ENCODE data around the gene PTH2R. TPM values are rescaled to one million over a fixed set of nuclear protein-coding genes. Genes with fewer than 3 reads are reported as not detected.
"Not testable (repeated sequence)": the region's sequence is repeated elsewhere in the genome, so short reads cannot be mapped to it uniquely, and the experiment has no call there.

PTH2R gene
- total RNA-seq, 1 experiment from 2014 or later = 0.12 TPM

DNA sequence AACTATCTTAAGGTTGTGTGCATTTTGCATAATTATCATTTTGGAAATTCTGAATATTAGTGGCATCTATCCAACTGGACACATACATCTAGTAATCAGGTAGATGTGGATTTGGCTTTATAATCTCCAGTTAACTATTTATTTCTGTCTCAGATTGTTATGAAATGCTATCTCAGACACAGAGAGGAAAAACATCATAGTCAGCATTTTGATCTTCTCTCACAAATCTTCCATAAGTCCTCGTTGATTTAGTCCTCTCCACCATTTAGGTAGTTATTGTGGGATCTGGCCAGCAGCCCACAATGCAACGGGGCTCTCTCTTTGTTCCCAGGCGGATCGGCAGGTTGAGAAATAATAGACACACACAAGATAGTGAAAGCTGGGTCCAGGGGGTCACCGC is 75.4 kb downstream of the PTH2R start:
- DNase-seq (ENCODE audit: low read depth, low spot score); H3K4me2 ChIP-seq (ENCODE audit: low read length); CTCF ChIA-PET; H3K4me1 ChIP-seq (ENCODE audit: control insufficient read depth in 1 of 2, insufficient read depth in 2 of 2, low read length in 2 of 2); H3K79me2 ChIP-seq (ENCODE audit: insufficient read depth, low read length); intact Hi-C loops (cut with micrococcal nuclease); H3K36me3 ChIP-seq (ENCODE audit: control insufficient read depth in 1 of 2, insufficient read depth in 2 of 2, low read length in 2 of 2); H3K27ac ChIP-seq (ENCODE audit: low read depth, low read length); H4K20me1 ChIP-seq (ENCODE audit: insufficient read depth); H3K9me2 ChIP-seq (ENCODE audit: insufficient read depth); H3K27me3 ChIP-seq (ENCODE audit: insufficient read depth, low read length); BruUV-seq (replicated peaks); ATAC-seq; H2AFZ ChIP-seq (ENCODE audit: low read depth, low read length, poor library complexity, severe bottlenecking); RAD21 ChIA-PET (ENCODE audit: low non-redundant PET in 1 of 2, low total read pairs in 2 of 2, uncharacterized antibody in 2 of 2, unreplicated experiment in 2 of 2); POLR2A ChIA-PET; H3K9me3 ChIP-seq (ENCODE audit: control insufficient read depth in 1 of 2, insufficient read depth in 1 of 2, low read depth in 1 of 2, low read length in 2 of 2); H3K9ac ChIP-seq (ENCODE audit: low read length); H3K4me3 ChIP-seq (replicated peaks in 1 of 2; ENCODE audit: low read depth in 1 of 2, low read length in 2 of 2): not testable (repeated sequence)

DNA sequence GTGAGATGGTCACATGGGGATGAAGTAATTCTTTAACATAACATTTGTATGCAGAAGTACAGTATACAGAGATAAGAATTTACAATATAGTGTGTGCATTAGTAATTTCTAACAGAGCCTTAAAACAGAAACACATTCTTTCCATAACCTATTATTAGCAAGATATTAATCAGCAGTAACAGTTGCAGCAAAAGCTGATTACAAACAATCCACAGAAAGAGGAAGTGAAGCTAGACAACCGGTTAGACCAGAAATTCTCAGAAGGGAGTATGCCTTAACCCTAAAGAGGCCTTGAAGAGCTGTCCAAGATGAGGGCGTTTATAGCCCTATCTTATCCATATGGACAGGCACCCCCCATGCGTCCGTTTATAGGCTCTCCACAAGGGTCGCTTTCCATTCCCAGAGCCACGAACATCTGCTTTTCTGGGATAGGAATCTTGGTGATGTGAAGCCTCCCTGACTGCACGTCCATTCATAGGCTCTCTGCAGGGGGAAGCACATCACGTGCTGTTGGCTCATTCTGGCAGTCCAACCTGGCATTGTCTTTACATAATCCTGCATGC is 75.9 kb downstream of the PTH2R start:
- BruUV-seq (replicated peaks); H2AFZ ChIP-seq (ENCODE audit: low read depth, low read length, poor library complexity, severe bottlenecking); H3K27me3 ChIP-seq (ENCODE audit: insufficient read depth, low read length); H3K36me3 ChIP-seq (ENCODE audit: control insufficient read depth in 1 of 2, insufficient read depth in 2 of 2, low read length in 2 of 2); H3K9ac ChIP-seq (ENCODE audit: low read length); H3K4me1 ChIP-seq (ENCODE audit: control insufficient read depth in 1 of 2, insufficient read depth in 2 of 2, low read length in 2 of 2); RAD21 ChIA-PET (ENCODE audit: low non-redundant PET in 1 of 2, low total read pairs in 2 of 2, uncharacterized antibody in 2 of 2, unreplicated experiment in 2 of 2); H4K20me1 ChIP-seq (ENCODE audit: insufficient read depth); ATAC-seq; H3K9me3 ChIP-seq (ENCODE audit: control insufficient read depth in 1 of 2, insufficient read depth in 1 of 2, low read depth in 1 of 2, low read length in 2 of 2); H3K9me2 ChIP-seq (ENCODE audit: insufficient read depth); POLR2A ChIA-PET; H3K4me2 ChIP-seq (ENCODE audit: low read length); H3K27ac ChIP-seq (ENCODE audit: low read depth, low read length); H3K79me2 ChIP-seq (ENCODE audit: insufficient read depth, low read length); H3K4me3 ChIP-seq (replicated peaks in 1 of 2; ENCODE audit: low read depth in 1 of 2, low read length in 2 of 2); DNase-seq (ENCODE audit: low read depth, low spot score); CTCF ChIA-PET; intact Hi-C loops (cut with micrococcal nuclease): not testable (repeated sequence)

DNA sequence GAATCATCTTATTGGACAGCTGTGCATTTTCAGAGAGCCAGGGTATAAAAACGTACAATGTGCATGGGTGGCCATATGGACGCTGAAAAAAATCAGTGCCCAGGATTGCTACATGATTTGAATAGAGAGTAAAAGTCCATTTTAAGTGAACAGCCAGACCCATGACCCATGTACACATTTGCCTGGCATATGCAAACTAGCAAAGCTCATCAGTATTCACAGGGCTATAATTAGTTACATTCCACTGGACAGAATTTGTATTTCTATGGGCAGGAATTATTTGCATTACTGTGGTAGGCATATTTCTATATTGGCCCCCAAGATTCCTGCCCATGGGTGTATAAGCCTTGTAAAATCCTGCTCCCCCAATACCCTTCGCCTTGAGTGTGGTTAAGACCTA is 78.8 kb downstream of the PTH2R start:
- ChIA-PET RAD21 (ENCODE audit: low non-redundant PET in 1 of 2, low total read pairs in 2 of 2, uncharacterized antibody in 2 of 2, unreplicated experiment in 2 of 2) (no interaction called here), CTCF (no interaction called here), POLR2A (no interaction called here)
- Histone ChIP-seq H3K36me3 (ENCODE audit: control insufficient read depth in 1 of 2, insufficient read depth in 2 of 2, low read length in 2 of 2) (no peaks in the 10 kb centered on the region), H3K27me3 (ENCODE audit: insufficient read depth, low read length) (no peaks in the 10 kb centered on the region), H3K9me3 (ENCODE audit: control insufficient read depth in 1 of 2, insufficient read depth in 1 of 2, low read depth in 1 of 2, low read length in 2 of 2) (no peaks in the 10 kb centered on the region), H3K9me2 (ENCODE audit: insufficient read depth) (no peaks in the 10 kb centered on the region), H3K4me1 (ENCODE audit: control insufficient read depth in 1 of 2, insufficient read depth in 2 of 2, low read length in 2 of 2) (no peaks in the 10 kb centered on the region), H3K4me3 (replicated peaks in 1 of 2; ENCODE audit: low read depth in 1 of 2, low read length in 2 of 2) (no peak overlapping the region), H3K4me2 (ENCODE audit: low read length) (no peak overlapping the region), H3K27ac (ENCODE audit: low read depth, low read length) (no peak overlapping the region), H3K79me2 (ENCODE audit: insufficient read depth, low read length) (no peaks in the 10 kb centered on the region), H2AFZ (ENCODE audit: low read depth, low read length, poor library complexity, severe bottlenecking) (no peak overlapping the region), H3K9ac (ENCODE audit: low read length) (no peak overlapping the region), H4K20me1 (ENCODE audit: insufficient read depth) (no peaks in the 10 kb centered on the region)
- intact Hi-C loops (cut with micrococcal nuclease) = no loop called here
- no peak for ATAC-seq
- TF ChIP-seq CEBPB (IDR thresholded peaks at IDR 0.05; ENCODE audit: low read depth) = no peak
- TF ChIP-seq ZFX (IDR thresholded peaks at IDR 0.05) = no peak
- no peak for TF ChIP-seq POLR2AphosphoS5 (IDR thresholded peaks at IDR 0.05; ENCODE audit: low read depth, low read length)
- TF ChIP-seq SIN3A (IDR thresholded peaks at IDR 0.05; ENCODE audit: low read depth) = no peak
- no peak for TF ChIP-seq CBX3 (IDR thresholded peaks at IDR 0.05; ENCODE audit: low read depth)
- no peak for TF ChIP-seq JUND (IDR thresholded peaks at IDR 0.05)
- TF ChIP-seq ELF1 (IDR thresholded peaks at IDR 0.05; ENCODE audit: borderline replicate concordance, low read depth) = no peak
- no peak for TF ChIP-seq YY1 (IDR thresholded peaks at IDR 0.05; ENCODE audit: extremely low read depth, insufficient replicate concordance, low read depth, low read length)
- TF ChIP-seq TCF7L2 (IDR thresholded peaks at IDR 0.05; ENCODE audit: borderline replicate concordance, extremely low read depth, insufficient read depth, insufficient read length) = no peak
- no peak for TF ChIP-seq RAD21 (IDR thresholded peaks at IDR 0.05; ENCODE audit: low read depth)
- TF ChIP-seq SP1 (IDR thresholded peaks at IDR 0.05; ENCODE audit: low read depth) = no peak
- TF ChIP-seq, protein P1, sequence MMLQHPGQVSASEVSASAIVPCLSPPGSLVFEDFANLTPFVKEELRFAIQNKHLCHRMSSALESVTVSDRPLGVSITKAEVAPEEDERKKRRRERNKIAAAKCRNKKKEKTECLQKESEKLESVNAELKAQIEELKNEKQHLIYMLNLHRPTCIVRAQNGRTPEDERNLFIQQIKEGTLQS (IDR thresholded peaks at IDR 0.05) = no peak
- no peak for TF ChIP-seq POLR2A (IDR thresholded peaks at IDR 0.05; ENCODE audit: borderline replicate concordance, extremely low read depth, insufficient read depth, insufficient read length)
- no peak for DNase-seq (ENCODE audit: low read depth, low spot score)
- BruUV-seq (replicated peaks) = no TSS peak

All from HCT116 (cell line).